GM21723 (cell line): ENCODE results near the gene TIMD4.

ENCODE experiments used
- ATAC-seq: cut with Tn5 transposase; IDR thresholded peaks from one replicate; pipeline ENCODE4 v1.9.1; 2021; ENCODE audit warnings: mild to moderate bottlenecking, moderate library complexity; ENCODE audit not compliant: unreplicated experiment

Gene TIMD4

DNA sequence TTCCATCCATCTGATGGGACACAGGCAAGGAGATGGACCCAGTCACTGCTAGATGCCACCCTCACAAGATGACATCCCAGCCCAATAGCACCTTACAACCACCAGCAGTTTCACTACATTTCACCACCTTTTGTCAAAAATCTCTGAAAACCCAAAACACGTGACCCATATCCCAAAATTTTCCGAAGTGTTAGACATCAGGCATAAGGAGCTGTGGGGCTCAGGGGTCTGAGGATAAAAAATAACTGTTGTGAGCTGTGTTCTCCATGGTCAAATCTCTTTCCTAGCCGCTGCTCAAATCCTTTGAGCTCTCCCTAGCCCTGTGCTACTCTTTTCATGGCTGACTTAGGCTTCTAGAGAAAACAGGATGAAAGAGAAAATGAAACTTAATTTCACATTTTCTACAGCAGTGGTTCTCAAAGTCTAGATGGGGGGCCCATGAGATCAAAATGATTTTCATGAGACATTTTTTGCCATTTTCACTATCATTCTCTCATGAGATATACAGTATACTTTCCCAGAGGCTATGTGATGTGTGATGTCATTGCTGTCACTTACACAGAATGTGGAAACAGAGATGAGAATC, 40.7 kb downstream of the TIMD4 start:
- ATAC-seq = peak; percentile 66

DNA sequence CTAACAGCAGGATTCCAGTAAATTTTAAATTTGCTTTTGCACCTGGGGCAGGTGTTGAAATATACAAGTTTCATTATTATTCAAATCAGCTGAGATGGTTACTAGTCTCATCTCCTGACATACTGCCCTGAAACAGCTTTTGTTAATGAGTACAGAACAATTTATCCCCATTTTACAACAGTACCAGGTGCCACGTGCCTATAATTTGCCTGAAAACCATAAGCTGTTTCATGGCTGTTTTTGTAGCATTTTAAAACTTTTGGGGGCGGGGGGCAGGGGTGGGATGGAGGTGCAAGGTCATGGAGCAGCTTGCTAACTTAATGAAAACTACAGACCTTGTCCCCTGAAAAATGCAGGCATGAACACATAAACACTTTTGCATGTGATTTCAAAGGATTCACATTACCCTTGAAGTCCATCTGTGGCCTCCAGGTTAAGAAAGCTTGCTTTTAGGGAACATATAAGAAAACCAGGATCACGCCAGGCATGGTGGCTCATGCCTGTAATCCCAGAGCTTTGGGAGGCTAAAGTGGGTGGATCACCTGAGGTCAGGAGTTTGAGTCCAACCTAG, 42.1 kb downstream of the TIMD4 start:
- ATAC-seq = peak; percentile 52

DNA sequence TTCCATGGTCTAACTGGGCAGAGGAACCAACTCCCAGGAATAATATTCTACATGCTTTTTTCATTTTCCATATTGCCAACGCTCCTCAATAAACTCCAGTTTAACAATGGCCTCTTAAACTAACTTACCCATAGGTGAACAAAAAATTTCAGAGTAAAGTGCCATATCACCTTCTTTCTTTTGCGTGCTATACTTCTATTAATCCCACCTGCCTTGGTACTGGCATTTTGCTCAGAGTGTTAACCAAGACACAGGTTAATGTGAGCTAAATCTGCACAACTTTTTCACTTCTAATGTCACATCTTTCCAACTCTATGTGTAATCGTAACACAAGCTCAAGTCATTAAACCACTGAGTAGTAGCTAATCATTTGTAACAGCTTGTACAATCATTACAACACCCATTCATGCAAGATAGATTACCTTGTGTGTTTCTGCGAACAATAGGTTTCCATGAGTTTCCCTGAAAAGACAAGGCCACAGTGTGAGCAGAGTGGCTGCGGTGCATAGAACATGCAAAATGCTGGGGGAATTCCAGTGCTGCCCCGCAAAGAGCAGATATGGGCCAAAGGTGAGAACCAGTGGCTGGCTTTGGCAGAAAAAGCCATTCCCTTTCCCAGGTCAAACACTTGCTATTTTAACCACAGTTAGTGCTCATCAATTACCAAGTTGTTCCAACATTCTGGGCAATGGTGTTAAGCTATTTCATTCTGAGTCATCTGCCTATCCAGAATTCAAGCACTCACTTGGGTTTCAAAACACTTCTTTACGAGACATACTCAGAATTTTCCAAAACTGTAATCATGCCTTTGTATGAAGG, 42.8 kb downstream of the TIMD4 start:
- ATAC-seq = peak; percentile 49

DNA sequence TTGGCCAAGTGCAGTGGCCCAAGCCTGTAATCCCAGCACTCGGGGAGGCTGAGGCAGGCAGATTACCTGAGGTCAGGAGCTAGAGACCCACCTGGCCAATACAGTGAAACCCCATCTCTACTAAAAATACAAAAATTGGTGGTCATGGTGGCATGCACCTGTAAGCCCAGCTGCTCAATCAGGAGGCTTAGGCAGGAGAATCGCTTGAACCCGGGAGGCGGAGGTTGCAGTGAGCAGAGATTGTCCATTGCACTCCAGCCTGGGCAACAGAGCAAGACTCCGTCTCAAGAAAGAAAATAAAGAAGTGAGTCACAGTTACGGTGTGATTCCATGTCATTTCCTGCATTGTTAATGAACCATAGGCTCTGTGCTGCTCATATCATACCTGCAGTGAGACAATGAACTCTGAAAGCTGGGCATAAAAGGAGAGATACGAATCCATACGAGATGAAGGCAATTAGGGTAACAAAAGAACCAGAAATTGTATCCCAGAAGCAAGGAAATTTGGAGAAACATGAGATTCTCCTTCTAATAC, 44.6 kb downstream of the TIMD4 start:
- ATAC-seq = no peak

DNA sequence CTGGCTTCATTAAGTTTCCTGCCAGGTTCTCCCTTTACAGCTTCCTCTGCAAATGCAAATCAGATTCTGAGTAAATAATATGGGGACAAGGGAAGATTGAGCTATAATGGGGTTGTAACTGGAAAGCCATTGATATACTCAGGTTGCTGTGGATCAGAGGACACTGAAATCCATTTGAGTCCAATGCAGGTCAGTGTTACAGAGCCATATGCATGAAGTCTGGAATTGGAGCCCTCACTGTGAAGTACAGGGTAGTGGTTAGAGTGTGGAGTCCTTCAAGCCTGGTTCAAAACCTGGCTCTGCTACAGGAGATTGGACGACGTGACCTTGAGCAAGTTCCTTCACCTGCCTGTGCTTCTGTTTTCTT, 48.7 kb downstream of the TIMD4 start:
- peak; percentile 11 for ATAC-seq

DNA sequence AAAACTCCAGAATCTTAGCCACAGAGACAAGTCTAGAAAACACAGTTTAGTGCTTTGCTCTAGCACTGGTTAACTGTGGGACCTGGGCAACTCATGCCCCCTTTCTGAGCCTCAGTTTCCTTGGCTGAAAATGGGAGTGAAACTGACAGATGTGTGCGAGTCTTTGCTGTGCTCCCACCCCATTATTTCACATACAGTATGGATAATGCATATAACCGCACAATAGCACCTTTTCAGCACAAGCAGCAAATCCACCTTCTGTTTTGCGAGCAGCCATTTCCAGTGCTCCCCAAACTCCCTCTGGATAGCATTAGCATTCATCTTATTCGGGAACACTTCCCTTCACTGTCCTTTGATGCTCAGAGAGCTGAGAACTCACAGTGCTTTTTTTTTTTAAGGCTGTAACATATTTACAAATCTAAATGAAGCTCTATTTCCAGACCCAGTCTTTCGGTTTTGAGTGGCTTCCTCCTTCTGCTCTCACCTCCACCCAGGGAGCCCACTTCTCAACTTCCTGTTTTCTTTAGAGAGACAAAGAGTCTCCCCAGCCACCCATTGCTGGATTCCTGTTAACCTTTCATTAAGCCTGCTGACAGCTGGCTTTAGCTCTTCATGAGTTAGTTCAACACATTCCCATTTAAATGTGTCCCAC, 49.2 kb downstream of the TIMD4 start:
- ATAC-seq = peak; percentile 96

DNA sequence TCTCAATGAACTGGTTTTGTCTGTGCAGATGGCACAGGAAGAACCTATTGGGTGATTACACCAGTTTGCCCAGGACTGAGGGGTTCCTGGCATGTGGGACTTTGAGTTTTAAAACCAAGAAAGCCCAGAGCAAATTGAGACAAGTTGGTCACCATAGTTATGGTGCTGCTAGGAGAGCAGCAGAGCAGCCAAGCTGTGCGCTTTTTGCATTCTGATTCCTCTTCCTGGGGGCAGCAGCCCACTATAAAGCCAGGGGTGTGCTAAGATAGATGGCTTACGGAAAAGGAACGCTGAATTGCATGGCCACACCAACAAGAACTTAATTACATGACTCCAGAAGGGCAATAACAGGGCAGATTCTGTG, 49.7 kb downstream of the TIMD4 start:
- no peak for ATAC-seq

DNA sequence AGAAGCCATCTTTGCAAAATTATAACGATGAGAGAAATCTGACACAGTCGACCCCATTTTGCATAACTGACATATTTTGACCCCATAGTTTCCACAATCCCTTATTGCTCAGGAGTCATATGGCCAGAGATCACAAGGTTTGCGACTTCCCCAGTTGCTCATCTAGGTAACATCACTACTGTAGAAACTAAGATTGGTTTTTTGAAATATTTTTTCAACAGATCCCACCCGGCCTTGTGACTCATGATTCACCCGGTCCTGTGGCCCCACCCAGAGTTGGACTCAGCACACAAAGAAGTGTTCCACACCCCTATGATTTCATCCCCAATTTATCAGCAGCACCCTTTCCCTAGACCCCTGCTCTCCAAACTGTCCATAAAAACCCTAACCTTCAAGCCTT, 50.2 kb downstream of the TIMD4 start:
- no peak for ATAC-seq

DNA sequence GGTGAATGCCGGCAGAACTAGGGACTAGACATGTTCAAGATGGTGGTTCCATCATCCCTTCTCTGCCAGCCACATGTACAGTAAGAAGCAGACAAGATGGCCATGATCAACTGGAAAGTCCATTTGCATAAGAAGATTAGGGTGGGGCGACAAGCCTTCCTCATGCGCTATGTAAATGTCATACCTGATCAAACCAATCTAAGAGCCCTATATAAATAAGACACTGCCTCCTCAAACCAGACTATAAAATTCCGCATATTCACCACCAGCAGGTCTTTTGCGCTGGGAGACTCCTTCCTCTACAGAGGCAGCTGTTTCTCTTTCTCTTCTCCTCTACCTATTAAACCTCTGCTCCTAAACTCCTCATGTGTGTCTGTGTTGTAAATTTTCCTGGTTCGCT, 53.8 kb downstream of the TIMD4 start:
- no peak for ATAC-seq

DNA sequence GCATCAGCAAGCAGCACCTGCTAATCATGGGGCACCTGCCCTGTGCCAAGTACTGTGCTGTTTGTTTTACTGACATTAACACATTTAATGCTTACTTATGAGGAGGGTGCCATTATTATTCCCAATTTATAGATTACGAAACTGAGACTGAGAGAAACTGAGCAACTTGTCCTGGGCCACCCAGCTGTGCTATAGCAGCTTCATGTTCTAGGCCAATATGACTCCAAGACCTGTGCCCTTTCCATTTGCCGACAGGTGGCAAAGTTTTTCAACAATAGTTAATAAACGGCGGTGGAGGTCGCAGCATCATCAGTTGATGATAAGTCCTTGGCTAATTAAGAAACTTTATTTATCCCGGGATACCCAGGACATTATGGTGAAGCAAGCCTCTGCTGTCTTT, 55.4 kb downstream of the TIMD4 start:
- ATAC-seq = no peak

DNA sequence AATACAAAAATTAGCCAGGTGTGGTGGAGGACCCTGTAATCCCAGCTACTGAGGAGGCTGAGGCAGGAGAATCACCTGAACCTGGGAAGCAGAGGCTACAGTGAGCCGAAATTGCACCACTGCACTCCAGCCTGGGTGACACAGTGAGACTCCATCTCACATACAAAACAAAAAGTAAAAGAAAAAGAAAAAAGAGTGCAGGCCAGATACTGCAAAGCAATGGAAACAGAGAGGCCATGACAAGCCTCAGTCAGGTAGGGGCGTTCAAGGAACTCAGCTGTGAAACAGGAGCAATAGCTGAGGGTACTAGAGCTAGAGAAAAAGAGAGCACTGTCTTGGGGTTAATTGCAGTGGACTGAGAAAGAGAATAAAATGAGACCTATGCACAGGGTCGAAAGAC, 56.2 kb downstream of the TIMD4 start:
- no peak for ATAC-seq

DNA sequence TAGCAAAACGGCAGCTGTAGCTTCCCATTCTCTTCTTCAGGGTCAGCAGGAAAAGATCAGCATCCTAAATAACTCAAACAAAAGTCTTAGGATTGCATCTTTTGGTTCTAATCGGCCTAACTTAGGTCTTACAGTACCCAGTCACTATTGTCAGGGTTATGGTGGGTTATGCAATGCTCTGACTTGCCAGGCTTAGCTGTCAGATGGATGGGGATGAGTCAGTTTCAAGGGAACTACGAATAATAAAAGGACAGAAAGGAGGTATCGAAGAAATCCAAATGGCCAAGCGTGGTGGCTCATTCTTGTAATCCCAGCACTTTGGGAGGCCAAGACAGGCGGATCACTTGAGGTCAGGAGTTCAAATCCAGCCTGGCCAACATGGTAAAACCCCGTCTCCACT, 66.5 kb downstream of the TIMD4 start:
- ATAC-seq = no peak

DNA sequence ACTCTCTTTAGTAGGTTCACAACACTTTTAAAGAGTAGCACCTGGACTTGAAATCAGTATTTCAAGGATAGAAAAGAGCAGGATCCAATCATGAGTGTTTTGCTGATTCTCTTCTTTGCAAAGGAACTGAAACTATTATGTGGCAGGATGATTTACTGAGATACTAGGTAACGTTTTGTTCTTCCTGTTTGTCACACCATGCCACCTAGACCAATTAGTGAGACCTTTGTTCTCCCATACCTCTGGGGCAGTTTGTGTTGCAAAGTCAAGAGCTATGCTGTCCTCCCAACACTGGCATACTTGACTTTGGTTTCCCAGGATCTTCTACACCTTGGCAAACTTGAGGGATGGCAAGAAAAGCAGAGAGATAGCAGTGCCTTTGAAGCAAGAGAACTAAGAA, 69.5 kb downstream of the TIMD4 start:
- peak; percentile 71 for ATAC-seq

DNA sequence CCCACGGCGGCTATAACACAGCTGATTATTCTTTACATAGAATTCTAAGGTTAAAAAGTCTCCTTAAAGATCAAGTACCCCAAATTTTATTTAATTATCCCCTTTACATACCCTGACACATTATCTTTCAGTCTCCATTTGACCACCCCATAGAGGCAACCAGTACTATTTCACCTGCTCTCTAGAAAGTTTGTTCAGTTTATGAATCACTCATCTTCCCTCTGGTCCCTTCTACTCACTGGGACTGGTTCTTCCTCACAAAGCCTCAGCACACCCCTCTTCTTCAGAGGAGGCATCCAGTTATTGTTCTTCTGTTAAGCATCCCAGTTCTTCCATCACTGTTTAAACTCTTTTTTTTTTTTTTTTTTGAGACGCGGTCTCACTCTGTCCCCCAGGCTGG, 70.2 kb downstream of the TIMD4 start:
- no peak for ATAC-seq

DNA sequence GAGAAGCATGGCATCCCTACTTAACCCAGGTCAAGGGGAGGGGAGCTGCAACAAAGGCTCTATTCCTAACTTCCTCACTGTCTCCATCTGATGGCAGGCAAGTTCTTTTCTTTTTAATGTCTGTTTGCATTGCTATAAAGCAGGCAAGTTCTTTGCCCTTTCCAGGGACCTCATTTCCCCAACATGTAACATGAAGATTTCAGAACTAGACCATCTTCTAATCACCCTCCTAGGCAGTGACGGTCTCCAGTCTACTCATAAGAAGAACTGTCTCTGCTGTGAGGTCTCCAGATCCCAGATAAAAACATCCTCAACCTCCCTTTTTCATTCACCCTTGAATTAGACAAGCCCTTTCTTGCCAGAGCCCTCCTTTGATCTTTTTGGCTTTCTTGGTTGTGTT, 70.8 kb downstream of the TIMD4 start:
- no peak for ATAC-seq

DNA sequence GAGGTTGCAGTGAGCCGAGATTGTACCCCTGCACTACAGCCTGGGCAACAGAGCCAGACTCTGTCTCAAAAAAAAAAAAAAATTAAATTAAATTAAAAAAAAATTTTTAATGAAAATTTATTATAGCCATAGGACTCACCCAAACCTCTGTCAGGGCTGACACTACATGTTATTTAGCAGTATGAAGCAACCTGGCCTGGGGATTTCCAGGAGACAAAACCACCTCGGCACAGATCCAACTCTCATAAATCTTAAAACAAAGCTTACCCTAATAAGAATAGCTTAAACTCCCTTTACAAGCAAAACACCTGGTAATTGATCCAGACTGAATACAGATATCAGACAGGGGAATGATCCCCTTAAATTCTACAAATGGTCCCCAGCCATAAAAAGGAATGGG, 74.5 kb downstream of the TIMD4 start:
- no peak for ATAC-seq

DNA sequence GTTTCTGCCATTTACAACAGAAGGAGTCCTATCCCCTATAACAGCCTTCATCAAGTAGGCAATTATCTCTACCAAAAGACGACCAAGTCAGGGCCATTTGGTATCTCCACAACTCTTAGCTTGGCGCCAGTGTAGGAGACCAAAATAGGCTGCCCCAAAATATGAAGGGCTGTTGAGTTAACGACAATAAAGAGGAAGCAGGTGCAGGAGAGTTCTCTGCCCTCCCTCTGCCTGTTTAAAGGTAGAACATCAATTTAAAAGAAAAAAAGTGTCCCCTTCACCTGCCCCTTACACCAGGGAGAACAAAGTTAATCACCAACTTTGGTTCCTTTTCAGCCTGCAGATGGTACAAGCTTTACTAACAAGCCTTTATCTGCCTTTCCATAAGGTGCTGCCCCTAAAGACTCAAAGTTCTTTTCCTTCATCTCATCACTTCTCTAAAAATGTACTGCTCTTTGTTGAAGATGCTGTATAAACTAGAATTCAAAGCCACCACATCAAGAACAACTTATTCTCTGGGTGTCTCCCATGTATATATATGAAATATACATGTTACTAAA, 79.6 kb downstream of the TIMD4 start:
- no peak for ATAC-seq

DNA sequence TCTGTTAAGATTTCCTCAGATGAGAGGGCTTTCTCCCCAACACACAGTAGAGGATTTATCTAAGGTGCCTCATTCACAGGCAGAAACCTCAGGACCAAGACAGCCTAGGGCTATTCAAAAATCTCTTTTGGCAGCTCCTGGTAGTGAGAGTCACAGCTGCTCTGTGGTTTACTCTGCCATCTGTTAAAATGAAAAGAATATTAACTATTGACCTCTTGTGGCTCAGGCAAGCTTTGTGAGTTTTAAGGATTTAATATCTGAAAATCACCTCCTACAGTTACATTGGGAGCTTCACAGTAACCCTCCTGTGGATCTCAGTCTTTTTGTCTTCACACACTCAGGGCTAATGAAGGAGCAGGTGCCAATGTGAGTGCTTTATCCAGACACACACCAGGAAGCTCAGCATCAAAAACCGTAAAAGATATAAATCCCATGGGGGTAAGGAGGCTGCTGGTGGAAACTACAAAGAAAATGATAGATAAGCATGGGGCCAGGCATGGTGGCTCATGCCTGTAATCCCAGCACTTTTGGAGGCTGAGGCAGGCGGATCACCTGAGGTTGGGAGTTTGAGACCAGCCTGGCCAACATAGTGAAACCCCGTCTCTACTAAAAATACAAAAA, 83.3 kb downstream of the TIMD4 start:
- ATAC-seq = peak; percentile 94

DNA sequence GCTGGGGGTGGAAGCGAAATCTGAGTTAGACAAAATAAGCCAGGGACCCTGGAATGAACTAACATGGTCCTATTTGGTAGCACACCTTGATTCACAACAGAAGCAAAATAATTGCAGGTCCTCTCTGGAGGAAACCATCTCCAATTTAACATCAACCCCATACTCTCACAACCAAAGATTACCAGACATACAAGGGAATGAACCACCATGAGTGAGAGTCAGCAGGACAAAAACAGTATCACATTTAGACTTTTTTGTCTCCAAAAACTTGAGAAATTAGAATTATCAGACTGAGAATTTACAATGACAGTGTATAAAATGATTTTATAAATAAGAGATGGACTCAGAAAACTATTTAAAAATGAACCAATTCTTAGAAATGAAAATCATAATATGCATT, 91.8 kb downstream of the TIMD4 start:
- no peak for ATAC-seq

DNA sequence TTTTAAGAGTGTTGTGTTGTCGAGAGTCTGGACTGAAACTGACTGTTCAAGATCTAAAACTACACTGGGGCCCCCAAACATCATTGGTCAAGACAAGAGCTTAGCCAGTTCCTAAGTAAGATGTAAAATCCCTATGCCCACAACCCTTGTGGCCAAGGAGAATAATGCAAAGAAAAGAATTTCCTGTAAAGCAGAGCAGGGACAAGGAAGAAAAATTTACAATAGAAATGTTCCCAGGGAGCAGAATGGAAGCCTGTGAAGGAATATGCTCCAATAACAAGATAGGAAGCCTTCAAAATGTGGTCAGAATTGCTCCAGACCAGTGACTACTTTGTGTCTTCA, 92.6 kb downstream of the TIMD4 start:
- no peak for ATAC-seq
